IMR-90 (cell line): ENCODE results near the gene CSF2RB. TPM values are rescaled to one million over a fixed set of nuclear protein-coding genes. Genes with fewer than 3 reads are reported as not detected.

Experiments
- ATAC-seq: fragments of 200-7000 bp; cut with Tn5 transposase; 2 replicates; pipeline ENCODE4 v1.9.1; 2020; ENCODE audit warnings: low read depth, mild to moderate bottlenecking, moderate library complexity
- BruUV-seq: library from RNA; stranded (reverse); fragments of 400-500 nt; replicated peaks from 2 replicates; lab custom pipeline; 2021; lab: Mats Ljungman, UMichigan
- CTCF ChIA-PET: fragments of 300-600 bp; formaldehyde crosslinking; extraction: SDS; loops from one replicate; lab custom pipeline; 2021; ENCODE audit warnings: antibody characterized with exemption; lab: Yijun Ruan, JAX
- POLR2A ChIA-PET: fragments of 300-600 bp; sonication (Branson Sonifier 250); formaldehyde crosslinking; loops from one replicate; lab custom pipeline; 2022; ENCODE audit warnings: antibody characterized with exemption; ENCODE audit not compliant: unreplicated experiment; lab: Charles Lee
- DNase-seq: peaks from one replicate; pipeline ENCODE4 v3.0.0; 2013
- H2AFZ ChIP-seq: replicated peaks from 2 replicates; pipeline ENCODE3; 2013; ENCODE audit warnings: low read length, mild to moderate bottlenecking; ENCODE audit not compliant: poor library complexity
- H2AK5ac ChIP-seq: 2 replicates; pipeline ENCODE4 v1.6.1; 2013; ENCODE audit warnings: low read depth, low read length, inconsistent platforms
- H2AK9ac ChIP-seq: replicated peaks from 2 replicates; pipeline ENCODE3; 2013; ENCODE audit warnings: mild to moderate bottlenecking, low read depth, low read length, moderate library complexity; ENCODE audit not compliant: poor library complexity
- H2BK120ac ChIP-seq: 2 replicates; pipeline ENCODE4 v1.6.1; 2013; ENCODE audit warnings: low read depth, low read length, inconsistent platforms
- H2BK15ac ChIP-seq: 3 replicates; pipeline ENCODE4 v1.6.1; 2013; ENCODE audit warnings: low read depth, low read length, inconsistent platforms
- H2BK20ac ChIP-seq: 2 replicates; pipeline ENCODE4 v1.6.1; 2013; ENCODE audit warnings: low read depth, mild to moderate bottlenecking, inconsistent platforms, low read length, moderate library complexity
- H2BK5ac ChIP-seq: 2 replicates; pipeline ENCODE4 v1.6.1; 2013; ENCODE audit warnings: mild to moderate bottlenecking, low read depth, low read length, inconsistent platforms; ENCODE audit not compliant: poor library complexity, severe bottlenecking
- H3K14ac ChIP-seq: replicated peaks from 2 replicates; pipeline ENCODE4 v1.6.1; 2013; ENCODE audit warnings: low read depth, low read length, inconsistent platforms
- H3K18ac ChIP-seq: 2 replicates; pipeline ENCODE4 v1.6.1; 2013; ENCODE audit warnings: low read depth, low read length, control low read depth
- H3K23ac ChIP-seq: 2 replicates; pipeline ENCODE4 v1.6.1; 2013; ENCODE audit warnings: low read depth, low read length, inconsistent platforms
- H3K27ac ChIP-seq: 2 replicates; pipeline ENCODE4 v1.5.1; 2013; ENCODE audit warnings: mild to moderate bottlenecking, control low read depth, low read length; ENCODE audit not compliant: insufficient read depth
- H3K27me3 ChIP-seq: 2 replicates; pipeline ENCODE4 v1.6.1; 2013; ENCODE audit warnings: low read length; ENCODE audit not compliant: control insufficient read depth, insufficient read depth
- H3K36me3 ChIP-seq: 2 replicates; pipeline ENCODE4 v1.6.1; 2013; ENCODE audit warnings: low read length, mixed read lengths; ENCODE audit not compliant: control insufficient read depth, insufficient read depth
- H3K4ac ChIP-seq: 2 replicates; pipeline ENCODE4 v1.6.1; 2013; ENCODE audit warnings: low read depth, low read length, inconsistent platforms
- H3K4me1 ChIP-seq: 2 replicates; pipeline ENCODE4 v1.6.1; 2013; ENCODE audit warnings: low read length, mixed read lengths; ENCODE audit not compliant: control insufficient read depth, insufficient read depth
- H3K4me2 ChIP-seq: 2 replicates; pipeline ENCODE4 v1.6.1; 2013; ENCODE audit warnings: low read depth, mild to moderate bottlenecking, control low read depth, low read length, moderate library complexity
- H3K4me3 ChIP-seq: 2 replicates; pipeline ENCODE4 v1.5.1; 2013; ENCODE audit warnings: low read depth, mild to moderate bottlenecking, control low read depth, low read length, moderate library complexity; ENCODE audit not compliant: insufficient read depth
- H3K56ac ChIP-seq: 2 replicates; pipeline ENCODE4 v1.6.1; 2013; ENCODE audit warnings: low read length, inconsistent platforms; ENCODE audit not compliant: insufficient read depth; ENCODE audit errors: extremely low read depth
- H3K79me1 ChIP-seq, 2 experiments: 2 replicates each; pipeline ENCODE4 v1.6.1; 2013; ENCODE audit warnings: low read length in 2 of 2, inconsistent platforms in 1 of 2, low read depth in 1 of 2
- H3K9ac ChIP-seq: 2 replicates; pipeline ENCODE4 v1.6.1; 2013; ENCODE audit warnings: low read depth, low read length, control low read depth
- H3K9me1 ChIP-seq: 2 replicates; pipeline ENCODE4 v1.6.1; 2013; ENCODE audit warnings: low read length, inconsistent platforms; ENCODE audit not compliant: insufficient read depth
- H3K9me3 ChIP-seq: 2 replicates; pipeline ENCODE4 v1.6.1; 2013; ENCODE audit warnings: low read length; ENCODE audit not compliant: control insufficient read depth, insufficient read depth
- H4K20me1 ChIP-seq: 2 replicates; pipeline ENCODE4 v1.6.1; 2013; ENCODE audit warnings: low read length, inconsistent platforms; ENCODE audit not compliant: insufficient read depth
- H4K5ac ChIP-seq: 2 replicates; pipeline ENCODE4 v1.6.1; 2013; ENCODE audit warnings: mild to moderate bottlenecking, low read depth, low read length, control low read depth
- H4K8ac ChIP-seq, 2 experiments: 2 replicates each; pipeline ENCODE4 v1.6.1; 2013; ENCODE audit warnings: low read depth in 2 of 2, low read length in 2 of 2, control low read depth in 1 of 2, inconsistent platforms in 1 of 2
- H4K91ac ChIP-seq: 2 replicates; pipeline ENCODE4 v1.6.1; 2013; ENCODE audit warnings: low read depth, low read length, inconsistent platforms; ENCODE audit not compliant: insufficient read depth
- BHLHE40 ChIP-seq: fragments of 150-350 bp; IDR thresholded peaks from 2 replicates; pipeline ENCODE4 v1.6.1; 2016; ENCODE audit warnings: mild to moderate bottlenecking, low read depth, low read length
- CEBPB ChIP-seq: IDR thresholded peaks from 2 replicates; pipeline ENCODE4 v1.6.1; 2012; ENCODE audit warnings: low read depth, low read length, improper control_type of control experiment
- CHD1 ChIP-seq: IDR thresholded peaks from 2 replicates; pipeline ENCODE4 v1.6.1; 2012; ENCODE audit warnings: low read depth, low read length, improper control_type of control experiment
- CTCF ChIP-seq: conservative IDR thresholded peaks from 2 replicates; pipeline ENCODE4 v1.5.1; 2012; ENCODE audit warnings: mild to moderate bottlenecking, low read depth, low read length, improper control_type of control experiment
- MAFK ChIP-seq: IDR thresholded peaks from 2 replicates; pipeline ENCODE4 v1.6.1; 2012; ENCODE audit warnings: low read depth, low read length, improper control_type of control experiment
- MAZ ChIP-seq: IDR thresholded peaks from 2 replicates; pipeline ENCODE4 v1.6.1; 2012; ENCODE audit warnings: low read depth, mild to moderate bottlenecking, low read length, improper control_type of control experiment, moderate library complexity, borderline replicate concordance
- MXI1 ChIP-seq: IDR thresholded peaks from 2 replicates; pipeline ENCODE4 v1.6.1; 2012; ENCODE audit warnings: low read depth, mild to moderate bottlenecking, low read length, moderate library complexity, borderline replicate concordance
- NFE2L2 ChIP-seq: fragments of 150-350 bp; IDR thresholded peaks from 2 replicates; pipeline ENCODE4 v1.6.1; 2016; ENCODE audit warnings: low read depth, mild to moderate bottlenecking, low read length
- POLR2A ChIP-seq: IDR thresholded peaks from 2 replicates; pipeline ENCODE4 v1.6.1; 2012; ENCODE audit warnings: mild to moderate bottlenecking, low read depth, low read length
- RAD21 ChIP-seq: IDR thresholded peaks from 2 replicates; pipeline ENCODE4 v1.6.1; 2012; ENCODE audit warnings: low read length, improper control_type of control experiment
- RCOR1 ChIP-seq: IDR thresholded peaks from 2 replicates; pipeline ENCODE4 v1.6.1; 2012; ENCODE audit warnings: mild to moderate bottlenecking, low read length, improper control_type of control experiment; ENCODE audit not compliant: insufficient replicate concordance
- RFX5 ChIP-seq: IDR thresholded peaks from 2 replicates; pipeline ENCODE4 v1.8.0; 2012; ENCODE audit warnings: low read depth, mild to moderate bottlenecking, low read length, moderate library complexity
- SMC3 ChIP-seq: fragments of 150-350 bp; IDR thresholded peaks from 2 replicates; pipeline ENCODE4 v1.6.1; 2016; ENCODE audit warnings: low read depth, mild to moderate bottlenecking, antibody characterized with exemption, low read length, moderate library complexity
- USF2 ChIP-seq: fragments of 150-350 bp; IDR thresholded peaks from 2 replicates; pipeline ENCODE4 v1.6.1; 2017; ENCODE audit warnings: mild to moderate bottlenecking, antibody characterized with exemption, low read length, low read depth
- WGBS, 2 experiments: methylation state at CpG; one replicate each; pipeline versions ENCODE4 v1.1.5 to v1.1.7; 2013; ENCODE audit warnings: missing lambda C conversion rate in 2 of 2; ENCODE audit not compliant: insufficient read length in 1 of 2; ENCODE audit errors: extremely low coverage in 2 of 2; 5-methylcytosine and 5-hydroxymethylcytosine counted together
- dilution Hi-C: fragments of 300-500 bp; cut with HindIII; formaldehyde crosslinking; loops from one replicate; pipeline ENCODE4 v1.14.3; 2018; ENCODE audit warnings: low sequenced_read_pairs; ENCODE audit not compliant: unreplicated experiment
- in situ Hi-C: fragments of 300-500 bp; cut with MboI; formaldehyde crosslinking; loops from 3 replicates; pipeline ENCODE4 v1.14.3; 2019; ENCODE audit warnings: low sequenced_read_pairs, inconsistent platforms, mixed read lengths
- intact Hi-C: fragments of 100-400 bp; cut with micrococcal nuclease; formaldehyde crosslinking; loops from 2 replicates; pipeline ENCODE4 v1.10.0; 2022
- polyA plus RNA-seq, 3 experiments: library from polyadenylated mRNA; depleted of rRNA; stranded (reverse); fragments of >200 nt; gene quantifications; 2 replicates each; pipeline ENCODE4 v1.2.3, GENCODE V29; 2012; ENCODE audit warnings: low replicate concordance in 1 of 3
- total RNA-seq: library from RNA; depleted of rRNA; stranded (reverse); fragments of >200 nt; gene quantifications from 2 replicates; pipeline ENCODE4 v1.2.3, GENCODE V29; 2012
- TF ChIP-seq, protein P1 (sequence below): fragments of 150-350 bp; IDR thresholded peaks from 2 replicates; pipeline ENCODE4 v1.6.1; 2016; ENCODE audit warnings: low read depth, mild to moderate bottlenecking, low read length, moderate library complexity, borderline replicate concordance

The CSF2RB gene
- total and polyA plus RNA-seq, 2 of the 4 experiments (the other 2 are of a cell fraction): not detected

DNA sequence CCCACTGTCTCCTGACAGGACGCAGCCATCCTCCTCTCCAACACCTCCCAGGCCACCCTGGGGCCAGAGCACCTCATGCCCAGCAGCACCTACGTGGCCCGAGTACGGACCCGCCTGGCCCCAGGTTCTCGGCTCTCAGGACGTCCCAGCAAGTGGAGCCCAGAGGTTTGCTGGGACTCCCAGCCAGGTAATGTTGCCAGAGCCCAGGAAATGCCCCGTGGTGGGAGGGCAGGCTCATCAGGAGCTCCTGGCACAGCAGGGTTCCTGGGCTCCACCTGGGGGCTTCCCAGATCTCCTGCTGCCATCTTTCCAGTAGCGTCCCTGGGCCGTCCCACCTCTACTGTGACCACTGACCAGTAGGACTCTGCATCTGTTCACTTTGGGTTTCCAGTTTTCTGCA is 16.2 kb downstream of the CSF2RB start:
- no peak overlapping the region for H2BK5ac ChIP-seq
- in situ Hi-C loops (no loop called here), dilution Hi-C loops (no loop called here), intact Hi-C loops (no loop called here)
- WGBS, 2 experiments: 31% methylated on average over 2 of the region's 10 CpGs; no CpG with 5 or more reads in 1 of the 2 experiments
- no peak overlapping the region for H3K9ac ChIP-seq
- H2BK15ac ChIP-seq: no peak overlapping the region
- no peaks in the 10 kb centered on the region for H3K36me3 ChIP-seq
- no peak overlapping the region for H3K14ac ChIP-seq
- H3K4ac ChIP-seq: no peak overlapping the region
- TF ChIP-seq, protein P1, sequence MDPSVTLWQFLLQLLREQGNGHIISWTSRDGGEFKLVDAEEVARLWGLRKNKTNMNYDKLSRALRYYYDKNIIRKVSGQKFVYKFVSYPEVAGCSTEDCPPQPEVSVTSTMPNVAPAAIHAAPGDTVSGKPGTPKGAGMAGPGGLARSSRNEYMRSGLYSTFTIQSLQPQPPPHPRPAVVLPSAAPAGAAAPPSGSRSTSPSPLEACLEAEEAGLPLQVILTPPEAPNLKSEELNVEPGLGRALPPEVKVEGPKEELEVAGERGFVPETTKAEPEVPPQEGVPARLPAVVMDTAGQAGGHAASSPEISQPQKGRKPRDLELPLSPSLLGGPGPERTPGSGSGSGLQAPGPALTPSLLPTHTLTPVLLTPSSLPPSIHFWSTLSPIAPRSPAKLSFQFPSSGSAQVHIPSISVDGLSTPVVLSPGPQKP: no peak
- no peak for TF ChIP-seq RAD21
- TF ChIP-seq POLR2A: no peak
- no peak for TF ChIP-seq MAZ
- TF ChIP-seq CHD1: no peak
- no peak for TF ChIP-seq MXI1
- TF ChIP-seq USF2: no peak
- no peak for TF ChIP-seq RFX5
- TF ChIP-seq RCOR1: no peak
- no peak for TF ChIP-seq CTCF
- TF ChIP-seq BHLHE40: no peak
- TF ChIP-seq SMC3: no peak
- TF ChIP-seq CEBPB: no peak
- no peak for TF ChIP-seq NFE2L2
- TF ChIP-seq MAFK: no peak
- no peak overlapping the region for H2BK20ac ChIP-seq
- peaks cover 54% of the 10 kb centered on the region for H3K27me3 ChIP-seq
- no peaks in the 10 kb centered on the region for H3K4me1 ChIP-seq
- no peaks in the 10 kb centered on the region for H4K20me1 ChIP-seq
- H3K23ac ChIP-seq: no peak overlapping the region
- H3K9me1 ChIP-seq: peaks cover 3% of the 10 kb centered on the region; the same call in 1 of the 2 replicates
- no peak overlapping the region for H2AFZ ChIP-seq
- H3K79me1 ChIP-seq: no peaks in the 10 kb centered on the region
- CTCF ChIA-PET: no interaction called here
- no peak overlapping the region for H3K27ac ChIP-seq
- H2BK120ac ChIP-seq: no peak overlapping the region
- no peak overlapping the region for H3K56ac ChIP-seq
- ATAC-seq (no peak), DNase-seq (no peak)
- H3K9me3 ChIP-seq: no peaks in the 10 kb centered on the region
- H3K4me3 ChIP-seq: no peak overlapping the region
- H4K91ac ChIP-seq: no peak overlapping the region
- no peak overlapping the region for H4K5ac ChIP-seq
- H2AK5ac ChIP-seq: no peak overlapping the region
- no TSS peak for BruUV-seq
- H2AK9ac ChIP-seq: no peak overlapping the region
- POLR2A ChIA-PET: no interaction called here
- H3K18ac ChIP-seq: no peak overlapping the region
- H3K4me2 ChIP-seq: no peak overlapping the region
- no peak overlapping the region for H4K8ac ChIP-seq
